Heart right ventricle (tissue), 16 donors: ENCODE data around the gene FPGS. TPM values are rescaled to one million over a fixed set of nuclear protein-coding genes. Genes with fewer than 3 reads are reported as not detected.

Experiments
- ATAC-seq, 8 donors: fragments of 200-7000 bp; cut with Tn5 transposase; one replicate each; pipeline ENCODE4 v1.9.1; 2020; ENCODE audit warnings: mild to moderate bottlenecking in 8 of 8, moderate library complexity in 8 of 8, moderate number of reproducible peaks in 1 of 8
- DNase-seq, 2 donors: peaks; one replicate each; pipeline ENCODE4 v3.0.0-alpha.2; 2020
- H3K27ac ChIP-seq, 10 donors: fragments of 200-600 bp; sonication (generic) in 2 of 10; one replicate each; pipeline versions ENCODE4 v1.5.0 to v1.8.0; 2020 to 2022; ENCODE audit warnings: mild to moderate bottlenecking in 3 of 10
- H3K27me3 ChIP-seq, 7 donors: fragments of 200-600 bp; one replicate each; pipeline ENCODE4 v1.8.0; 2021 to 2022; ENCODE audit warnings: mild to moderate bottlenecking in 2 of 7
- H3K36me3 ChIP-seq, 9 donors: fragments of 200-600 bp; sonication (generic) in 1 of 9; one replicate each; pipeline versions ENCODE4 v1.5.0 to v1.8.0; 2020 to 2022; ENCODE audit warnings: mild to moderate bottlenecking in 2 of 9
- H3K4me1 ChIP-seq, 9 donors: fragments of 200-600 bp; sonication (generic) in 1 of 9; one replicate each; pipeline versions ENCODE4 v1.5.0 to v1.8.0; 2020 to 2022; ENCODE audit warnings: mild to moderate bottlenecking in 4 of 9
- H3K4me3 ChIP-seq, 10 donors: fragments of 200-600 bp; sonication (generic) in 2 of 10; one replicate each; pipeline versions ENCODE4 v1.5.0 to v1.8.0; 2020 to 2022; ENCODE audit warnings: mild to moderate bottlenecking in 7 of 10, moderate library complexity in 2 of 10
- H3K9me3 ChIP-seq, 11 donors: fragments of 200-600 bp in 10 of 11; sonication (generic) in 2 of 11; one replicate each; pipeline versions ENCODE4 v1.5.0 to v1.8.0; 2013 to 2022; ENCODE audit warnings: mild to moderate bottlenecking in 2 of 11, control low read depth in 1 of 11, moderate library complexity in 1 of 11
- CTCF ChIP-seq, 9 donors: fragments of 200-600 bp; sonication (generic) in 2 of 9; IDR thresholded peaks; one replicate each; pipeline versions ENCODE4 v1.5.0 to v1.8.0; 2021 to 2022; ENCODE audit warnings: antibody characterized with exemption in 9 of 9, mild to moderate bottlenecking in 5 of 9, moderate library complexity in 1 of 9
- WGBS, 2 donors: extraction: QIAGEN DNeasy Blood & Tissue Kit; methylation state at CpG; one replicate each; pipeline ENCODE4 v1.1.7; 2013; ENCODE audit warnings: inconsistent platforms in 1 of 2; 5-methylcytosine and 5-hydroxymethylcytosine counted together
- intact Hi-C, 10 donors: fragments of 100-400 bp; cut with DNase I; formaldehyde crosslinking; loops; one replicate each; pipeline versions ENCODE4 v1.11.1 to v1.14.2; 2022
- polyA plus RNA-seq, 2 donors: library from polyadenylated mRNA; stranded (reverse); fragments of 200-250 nt; gene quantifications; one replicate each; pipeline ENCODE4 v1.2.3, GENCODE V29; 2013
- total RNA-seq, 10 donors: library from RNA; stranded (reverse); fragmentation: NEBNext Ultra II Directional in 3 of 10; extraction: Animal tissue kit (Norgen Biotek cat#: 25700) in 3 of 10; gene quantifications; one replicate each; pipeline versions ENCODE4 v1.2.1 to v1.2.4, GENCODE V29; 2021 to 2023
- donor health status: Arrhythmogenic right ventricular cardiomyopathy.
- donor health status: ischemic (EF 13 %, LVEDD 7.1; RV severe dilation, severe dysfunction).
- donor health status: healthy with polysubstance abuse.
- donor health status: DM: no; HTN: yes; CAD: no.
- donor health status: DM: no; HTN: no; CAD: no.
- donor health status: ischemic (EF 25% LVEDD 6.9; RV normal size, moderate dysfunction).
- donor health status: ischemic (EF 25% LVEDD 5.7; RV mildly dilated, moderate dysfunction).
- donor health status: healthy.
- donor health status: DM: yes; HTN: yes; CAD: no.
- donor health status: Ischemic cardiomyopathy.
- donor health status: ischemic (EF 35%, LVEDD 5.7; RV mildly dilated, moderate dysfunction).
- donor health status: nonischemic (EF 11% LVEDD 7.7; RV severe dilation, severe dysfunction).
- donor health status: DM: yes; HTN: yes; CAD: no.
- donor health status: PGD.
- donor health status: ischemic (EF 29% LVEDD 5.4; RV normal size, mild dysfunction).
- donor health status: nonischemic (EF 23%, LVEDD 6.1; RV moderate dilation, normal function).

The FPGS gene
- total and polyA plus RNA-seq, 12 donors, result 40.2 to 58.5 (median 46.0) TPM

- Histone ChIP-seq H3K36me3 (peaks cover 0 to 45% (median 34%) of the 10 kb centered on the region in 9 donors), H3K27me3 (no peaks in the 10 kb centered on the region), H3K27ac (peak within 1 kb of the TSS; percentile 88 to 99 (median 98)), H3K4me1 (peaks cover 10 to 82% (median 56%) of the 10 kb centered on the region in 9 donors), H3K4me3 (peak within 1 kb of the TSS; percentile 73 to 100 (median 97)), H3K9me3 (no peaks in the 10 kb centered on the region)
- WGBS, 2 donors, result 0 to 1% methylated on average over 72 to 75 of the region's 75 CpGs
- intact Hi-C loops, result loop anchor here in 9 of 10 donors (1.0 to 10.0 kb wide), 11 partner anchors 16 to 199 kb away; partner anchors contain the start of genes ST6GALNAC4 (in 3 of the 9), TOR2A (in 3 of the 9) and FPGS (in 2 of the 9)
- ATAC-seq (peak; percentile 71 to 89 (median 76)), DNase-seq (peak; percentile 91 to 92)
- TF ChIP-seq CTCF (IDR thresholded peaks at IDR 0.05), result no peak
These were observed 16.5 kb upstream of the FPGS start, which contains the start of gene CDK9 for GRCh38 chr9:127785933-127786772. Gene CDK9, plus strand, starts transcription at chr9:127786034. Its CDS starts 115 bp downstream, at chr9:127786149.

- peak overlapping the region; percentile 73 to 100 (median 97) for H3K4me3 ChIP-seq
- no peaks in the 10 kb centered on the region for H3K27me3 ChIP-seq
- WGBS, 2 donors, result 2 to 3% methylated on average over 12 of the region's 12 CpGs
- DNase-seq (no peak), ATAC-seq (no peak)
- H3K9me3 ChIP-seq, result no peaks in the 10 kb centered on the region
- intact Hi-C loops, result loop anchor here in 8 of 10 donors (1.0 to 10.0 kb wide), 8 partner anchors 16 to 199 kb away; partner anchors contain the start of genes FPGS (in 2 of the 8) and ST6GALNAC4 (in 2 of the 8)
- H3K4me1 ChIP-seq, result peaks cover 10 to 78% (median 56%) of the 10 kb centered on the region in 9 donors
- peak in 7 of 9 donors; percentile 16 to 58 (median 46) for TF ChIP-seq CTCF (IDR thresholded peaks at IDR 0.05)
- peaks cover 0 to 51% (median 37%) of the 10 kb centered on the region in 9 donors for H3K36me3 ChIP-seq
- H3K27ac ChIP-seq, result peak overlapping the region in 8 of 10 donors; percentile 91 to 98 (median 98)
These were observed 15.9 kb upstream of the FPGS start for GRCh38 chr9:127786773-127787104.

- Histone ChIP-seq H3K27ac (peak overlapping the region in 2 of 10 donors; percentile 13 to 97), H3K36me3 (peaks cover 0 to 68% (median 38%) of the 10 kb centered on the region in 9 donors), H3K4me3 (no peak overlapping the region), H3K4me1 (peaks cover 10 to 71% (median 50%) of the 10 kb centered on the region in 9 donors), H3K9me3 (no peaks in the 10 kb centered on the region), H3K27me3 (no peaks in the 10 kb centered on the region)
- no peak for DNase-seq
- no peak for ATAC-seq
- TF ChIP-seq CTCF (IDR thresholded peaks at IDR 0.05), result no peak
- 87 to 89% methylated on average over 26 of the region's 26 CpGs for WGBS, 2 donors
- intact Hi-C loops, result loop anchor here in 9 of 10 donors (2.0 to 10.0 kb wide), 8 partner anchors 79 to 201 kb away; partner anchors contain the start of gene ST6GALNAC4 (in 2 of the 9)
These were observed 14.2 kb upstream of the FPGS start for GRCh38 chr9:127788337-127789011.

- Histone ChIP-seq H3K27ac (peak overlapping the region in 6 of 10 donors; percentile 61 to 97 (median 66)), H3K4me1 (peaks cover 10 to 71% (median 48%) of the 10 kb centered on the region in 9 donors), H3K4me3 (no peak overlapping the region), H3K27me3 (no peaks in the 10 kb centered on the region), H3K9me3 (no peaks in the 10 kb centered on the region), H3K36me3 (peaks cover 0 to 75% (median 38%) of the 10 kb centered on the region in 9 donors)
- intact Hi-C loops, result loop anchor here in 9 of 10 donors (2.0 to 10.0 kb wide), 8 partner anchors 78 to 202 kb away; partner anchors contain the start of gene ST6GALNAC4 (in 2 of the 9)
- ATAC-seq, result no peak
- 86 to 87% methylated on average over 25 of the region's 25 CpGs for WGBS, 2 donors
- TF ChIP-seq CTCF (IDR thresholded peaks at IDR 0.05), result no peak
- no peak for DNase-seq
These were observed 13.5 kb upstream of the FPGS start for GRCh38 chr9:127789179-127789578.
